CD4-positive, alpha-beta T cell treated with Interleukin-15 for 1 hour (primary cell): ENCODE data around the gene ZMYM1.
"Not testable (repeated sequence)": the region's sequence is repeated elsewhere in the genome, so short reads cannot be mapped to it uniquely, and the experiment has no call there.

Source experiments
- DNase-seq: peaks from one replicate; pipeline ENCODE4 v3.0.0-alpha.2; 2020

Gene ZMYM1

GRCh38 chr1:35080171-35080854, 1.1 kb downstream of the ZMYM1 start:
- DNase-seq = no peak

- DNase-seq = no peak
Observed at GRCh38 chr1:35085421-35085820, 6.2 kb downstream of the ZMYM1 start.

- DNase-seq = no peak
Observed at GRCh38 chr1:35097224-35097623, 18.0 kb downstream of the ZMYM1 start.

- DNase-seq = no peak
Observed at GRCh38 chr1:35111106-35111505, 31.9 kb downstream of the ZMYM1 start.

- DNase-seq = no peak
Observed at GRCh38 chr1:35112668-35113067, 33.5 kb downstream of the ZMYM1 start.

- DNase-seq = no peak
Observed at GRCh38 chr1:35115459-35116383, 36.5 kb downstream of the ZMYM1 start.

- DNase-seq = no peak
Observed at GRCh38 chr1:35120458-35121133, 41.4 kb downstream of the ZMYM1 start.

GRCh38 chr1:35122311-35122710, 43.1 kb downstream of the ZMYM1 start:
- DNase-seq = no peak

- no peak for DNase-seq
Observed at GRCh38 chr1:35126546-35126945, 47.4 kb downstream of the ZMYM1 start.

- no peak for DNase-seq
Observed at GRCh38 chr1:35129080-35129479, 49.9 kb downstream of the ZMYM1 start.

GRCh38 chr1:35136780-35137179, 57.6 kb downstream of the ZMYM1 start:
- DNase-seq = no peak

- not testable (repeated sequence) for DNase-seq
Observed at GRCh38 chr1:35137590-35137989, 58.4 kb downstream of the ZMYM1 start.

- not testable (repeated sequence) for DNase-seq
Observed at GRCh38 chr1:35142294-35142693, 63.1 kb downstream of the ZMYM1 start.

GRCh38 chr1:35142728-35143127, 63.5 kb downstream of the ZMYM1 start:
- not testable (repeated sequence) for DNase-seq

GRCh38 chr1:35143737-35144508, 64.7 kb downstream of the ZMYM1 start:
- no peak for DNase-seq

- not testable (repeated sequence) for DNase-seq
Observed at GRCh38 chr1:35145892-35146549, 66.8 kb downstream of the ZMYM1 start.

GRCh38 chr1:35151220-35151619, 72.0 kb downstream of the ZMYM1 start:
- DNase-seq = no peak

- no peak for DNase-seq
Observed at GRCh38 chr1:35164893-35165292, 85.7 kb downstream of the ZMYM1 start.
